ENCODE data around the gene NOX3.
"Not testable (repeated sequence)": the region's sequence is repeated elsewhere in the genome, so short reads cannot be mapped to it uniquely, and the experiment has no call there.

The NOX3 gene

GRCh38 chr6:155398221-155398620 lies 57.4 kb downstream of the NOX3 start:
- DNase-seq, result no peak

GRCh38 chr6:155397172-155397705 lies 58.4 kb downstream of the NOX3 start:
- DNase-seq, result no peak

- no peak for DNase-seq
Observed at GRCh38 chr6:155396605-155397004, 59.0 kb downstream of the NOX3 start.

- no peak for DNase-seq
Observed at GRCh38 chr6:155395339-155395738, 60.3 kb downstream of the NOX3 start.

GRCh38 chr6:155389130-155389529 lies 66.5 kb downstream of the NOX3 start:
- no peak for DNase-seq

- DNase-seq, result no peak
Observed at GRCh38 chr6:155388591-155388990, 67.0 kb downstream of the NOX3 start.

- no peak for DNase-seq
Observed at GRCh38 chr6:155387481-155387880, 68.2 kb downstream of the NOX3 start.

- DNase-seq, result no peak
Observed at GRCh38 chr6:155384321-155384952, 71.2 kb downstream of the NOX3 start.

GRCh38 chr6:155383913-155384312 lies 71.7 kb downstream of the NOX3 start:
- no peak for DNase-seq

- no peak for DNase-seq
Observed at GRCh38 chr6:155382338-155382685, 73.3 kb downstream of the NOX3 start.

- no peak for DNase-seq
Observed at GRCh38 chr6:155381673-155382337, 73.8 kb downstream of the NOX3 start.

GRCh38 chr6:155380666-155381332 lies 74.8 kb downstream of the NOX3 start:
- no peak for DNase-seq

- no peak for DNase-seq
Observed at GRCh38 chr6:155378724-155379123, 76.9 kb downstream of the NOX3 start.

GRCh38 chr6:155378276-155378675 lies 77.4 kb downstream of the NOX3 start:
- DNase-seq, result no peak

- no peak for DNase-seq
Observed at GRCh38 chr6:155377061-155377460, 78.6 kb downstream of the NOX3 start.

- no peak for DNase-seq
Observed at GRCh38 chr6:155375801-155376200, 79.8 kb downstream of the NOX3 start.

- no peak for DNase-seq
Observed at GRCh38 chr6:155374681-155375080, 81.0 kb downstream of the NOX3 start.

GRCh38 chr6:155373276-155373675 lies 82.4 kb downstream of the NOX3 start:
- no peak for DNase-seq

GRCh38 chr6:155372256-155372655 lies 83.4 kb downstream of the NOX3 start:
- DNase-seq, result no peak

GRCh38 chr6:155371230-155371629 lies 84.4 kb downstream of the NOX3 start:
- no peak for DNase-seq

GRCh38 chr6:155366325-155366724 lies 89.3 kb downstream of the NOX3 start:
- no peak for DNase-seq

GRCh38 chr6:155364844-155365437 lies 90.7 kb downstream of the NOX3 start:
- no peak for DNase-seq

- not testable (repeated sequence) for DNase-seq
Observed at GRCh38 chr6:155364021-155364420, 91.6 kb downstream of the NOX3 start.
